K562 (cell line): ENCODE measurements around the gene DHDH. TPM values are rescaled to one million over a fixed set of nuclear protein-coding genes. Genes with fewer than 3 reads are reported as not detected.

Experiments used
- GATAD2A ChIP-seq: fragments of 450-650 bp; IDR thresholded peaks from 2 replicates; pipeline ENCODE4 v1.6.1; 2017
- KDM1A ChIP-seq, 2 experiments: fragments of 450-650 bp; IDR thresholded peaks; 2 replicates each; pipeline ENCODE4 v1.6.1; 2016; ENCODE audit warnings: mild to moderate bottlenecking in 2 of 2
- KLF10 ChIP-seq: fragments of 250-450 bp; sonication (Bioruptor Pico); IDR thresholded peaks from 2 replicates; pipeline ENCODE4 v1.6.1; 2021; ENCODE audit warnings: matching md5 sums
- MNT ChIP-seq, 2 experiments: fragments of 450-650 bp; conservative IDR thresholded peaks; 2 replicates each; pipeline ENCODE4 v1.6.1; 2017; ENCODE audit warnings: mild to moderate bottlenecking in 2 of 2, moderate library complexity in 2 of 2
- RFX1 ChIP-seq: fragments of 450-650 bp; IDR thresholded peaks from 2 replicates; pipeline ENCODE4 v1.6.1; 2016; ENCODE audit warnings: mild to moderate bottlenecking, moderate library complexity
- ZNF12 ChIP-seq: sonication (generic); formaldehyde crosslinking; IDR thresholded peaks from 2 replicates; pipeline ENCODE4 v1.4.0; 2020; ENCODE audit warnings: mild to moderate bottlenecking, missing genetic modification reagents
- ZNF121 ChIP-seq: sonication (generic); formaldehyde crosslinking; conservative IDR thresholded peaks from 2 replicates; pipeline ENCODE4 v1.8.0; 2022; ENCODE audit warnings: missing genetic modification reagents
- ZNF3 ChIP-seq: fragments of 250-450 bp; sonication (Bioruptor Pico); IDR thresholded peaks from 2 replicates; pipeline ENCODE4 v1.5.0; 2021; ENCODE audit warnings: mild to moderate bottlenecking, moderate library complexity
- ZNF444 ChIP-seq: fragments of 250-450 bp; sonication (Bioruptor Pico); IDR thresholded peaks from 2 replicates; pipeline ENCODE4 v1.4.0; 2020; ENCODE audit warnings: mild to moderate bottlenecking, moderate library complexity
- ZNF583 ChIP-seq: fragments of 250-450 bp; sonication (Bioruptor Pico); IDR thresholded peaks from 2 replicates; pipeline ENCODE4 v1.4.0; 2020
- ZNF830 ChIP-seq: fragments of 250-450 bp; sonication (Bioruptor Pico); IDR thresholded peaks from 2 replicates; pipeline ENCODE4 v1.5.0; 2021; ENCODE audit warnings: mild to moderate bottlenecking
- polyA plus RNA-seq, 8 experiments: library from polyadenylated mRNA; depleted of rRNA in 4 of 8; stranded (reverse) in 5 of 8; unstranded in 3 of 8; fragments of >200 nt; fragmentation: Nextera tagmentation in 2 of 8; fragmentation: Illumina TruSeq in 1 of 8; extraction: Ambion mirVana in 2 of 8; extraction: Trizol in 1 of 8; gene quantifications; 2 replicates each; pipeline versions ENCODE4 v1.2.1 to v1.2.3, GENCODE V29; 2011 to 2014; ENCODE audit warnings: inconsistent platforms in 1 of 8, missing spikeins in 1 of 8
- total RNA-seq, 7 experiments: library from RNA; depleted of rRNA in 6 of 7; stranded (reverse); fragments of >200 nt in 6 of 7; fragmentation: Illumina TruSeq in 2 of 7; extraction: Trizol in 2 of 7; gene quantifications; 2 replicates each; pipeline versions ENCODE4 v1.2.1 to v1.2.3, GENCODE V29; 2011 to 2021; ENCODE audit warnings: low replicate concordance in 1 of 7
- TF ChIP-seq, protein P1 (sequence below): fragments of 250-450 bp; sonication (Bioruptor Pico); IDR thresholded peaks from 2 replicates; pipeline ENCODE4 v1.9.0; 2021; ENCODE audit warnings: mild to moderate bottlenecking, inconsistent platforms
- TF ChIP-seq, protein P2 (sequence below): fragments of 250-450 bp; sonication (Bioruptor Pico); IDR thresholded peaks from 2 replicates; pipeline ENCODE4 v1.6.1; 2021; ENCODE audit warnings: mild to moderate bottlenecking

The DHDH gene
- total and polyA plus RNA-seq, 9 of the 15 experiments (the other 6 are each of a cell fraction or from before 2014, with no cell fraction given): 0.37 to 1.9 (median 0.87) TPM

- TF ChIP-seq KDM1A (IDR thresholded peaks at IDR 0.05) (0 out of 4 replicates have a peak, but pooled peaks of 1 of the 2 experiments have one; percentile 15), RFX1 (no peak), ZNF3 (CRISPR knock-in tag) (no peak), ZNF583 (CRISPR knock-in tag) (peak; percentile 45; the same call in 1 of the 2 replicates), MNT (conservative IDR thresholded peaks at IDR 0.05) (peak; percentile 61 to 83), ZNF121 (CRISPR knock-in tag) (no peak), KLF10 (CRISPR knock-in tag) (no peak), ZNF12 (CRISPR knock-in tag) (no peak), ZNF830 (no peak), ZNF444 (CRISPR knock-in tag) (0 out of 2 replicates have a peak, but pooled peaks have one; percentile 16), GATAD2A (peak; percentile 85)
- TF ChIP-seq, protein P1, sequence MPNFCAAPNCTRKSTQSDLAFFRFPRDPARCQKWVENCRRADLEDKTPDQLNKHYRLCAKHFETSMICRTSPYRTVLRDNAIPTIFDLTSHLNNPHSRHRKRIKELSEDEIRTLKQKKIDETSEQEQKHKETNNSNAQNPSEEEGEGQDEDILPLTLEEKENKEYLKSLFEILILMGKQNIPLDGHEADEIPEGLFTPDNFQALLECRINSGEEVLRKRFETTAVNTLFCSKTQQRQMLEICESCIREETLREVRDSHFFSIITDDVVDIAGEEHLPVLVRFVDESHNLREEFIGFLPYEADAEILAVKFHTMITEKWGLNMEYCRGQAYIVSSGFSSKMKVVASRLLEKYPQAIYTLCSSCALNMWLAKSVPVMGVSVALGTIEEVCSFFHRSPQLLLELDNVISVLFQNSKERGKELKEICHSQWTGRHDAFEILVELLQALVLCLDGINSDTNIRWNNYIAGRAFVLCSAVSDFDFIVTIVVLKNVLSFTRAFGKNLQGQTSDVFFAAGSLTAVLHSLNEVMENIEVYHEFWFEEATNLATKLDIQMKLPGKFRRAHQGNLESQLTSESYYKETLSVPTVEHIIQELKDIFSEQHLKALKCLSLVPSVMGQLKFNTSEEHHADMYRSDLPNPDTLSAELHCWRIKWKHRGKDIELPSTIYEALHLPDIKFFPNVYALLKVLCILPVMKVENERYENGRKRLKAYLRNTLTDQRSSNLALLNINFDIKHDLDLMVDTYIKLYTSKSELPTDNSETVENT (CRISPR knock-in tag): peak; percentile 90
- TF ChIP-seq, protein P2, sequence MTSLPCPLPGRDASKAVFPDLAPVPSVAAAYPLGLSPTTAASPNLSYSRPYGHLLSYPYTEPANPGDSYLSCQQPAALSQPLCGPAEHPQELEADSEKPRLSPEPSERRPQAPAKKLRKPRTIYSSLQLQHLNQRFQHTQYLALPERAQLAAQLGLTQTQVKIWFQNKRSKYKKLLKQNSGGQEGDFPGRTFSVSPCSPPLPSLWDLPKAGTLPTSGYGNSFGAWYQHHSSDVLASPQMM: no peak
Measured at GRCh38 chr19:48963371-48964204, 30.1 kb downstream of the DHDH start (continued).
